Endodermal cell (in vitro differentiated cells): ENCODE results near the gene LCN9. TPM values are rescaled to one million over a fixed set of nuclear protein-coding genes. Genes with fewer than 3 reads are reported as not detected.

Source experiments
- DNase-seq: peaks from one replicate; pipeline ENCODE4 v3.0.0-alpha.2; 2017
- H3K27ac ChIP-seq: 2 replicates; pipeline ENCODE4 v1.5.1; 2013; ENCODE audit warnings: mild to moderate bottlenecking, low read depth, low read length, moderate library complexity
- H3K27me3 ChIP-seq: 2 replicates; pipeline ENCODE4 v1.6.1; 2013; ENCODE audit warnings: mild to moderate bottlenecking, low read length, moderate library complexity; ENCODE audit not compliant: insufficient read depth, control insufficient read depth, poor library complexity, severe bottlenecking
- H3K36me3 ChIP-seq: 2 replicates; pipeline ENCODE4 v1.7.0; 2013; ENCODE audit warnings: mild to moderate bottlenecking, low read length, moderate library complexity; ENCODE audit not compliant: control insufficient read depth, insufficient read depth
- H3K4me1 ChIP-seq: one replicate; pipeline ENCODE4 v1.7.0; 2013; ENCODE audit warnings: low read length; ENCODE audit not compliant: control insufficient read depth, insufficient read depth
- H3K4me3 ChIP-seq: 2 replicates; pipeline ENCODE4 v1.5.1; 2013; ENCODE audit warnings: mild to moderate bottlenecking, low read length, moderate library complexity
- H3K9ac ChIP-seq: 2 replicates; pipeline ENCODE4 v1.6.1; 2013; ENCODE audit warnings: mild to moderate bottlenecking, low read length, moderate library complexity; ENCODE audit not compliant: poor library complexity, severe bottlenecking; ENCODE audit errors: extremely low read depth
- H3K9me3 ChIP-seq: 2 replicates; pipeline ENCODE4 v1.6.1; 2013; ENCODE audit warnings: mild to moderate bottlenecking, low read length, moderate library complexity; ENCODE audit not compliant: control insufficient read depth
- H3K27ac Mint-ChIP-seq: 2 replicates; pipeline ENCODE4 v1.8.0; 2020; ENCODE audit warnings: mixed read lengths
- H3K27me3 Mint-ChIP-seq: 2 replicates; pipeline ENCODE4 v1.8.0; 2021; ENCODE audit warnings: mild to moderate bottlenecking, mixed read lengths; ENCODE audit not compliant: insufficient read depth
- H3K36me3 Mint-ChIP-seq: 2 replicates; pipeline ENCODE4 v1.8.0; 2020; ENCODE audit warnings: low read depth, mixed read lengths
- H3K4me1 Mint-ChIP-seq: 2 replicates; pipeline ENCODE4 v1.8.0; 2020; ENCODE audit warnings: mixed read lengths
- H3K4me3 Mint-ChIP-seq: 2 replicates; pipeline ENCODE4 v1.8.0; 2020; ENCODE audit warnings: mild to moderate bottlenecking, moderate library complexity, mixed read lengths
- H3K9me3 Mint-ChIP-seq: 2 replicates; pipeline ENCODE4 v1.8.0; 2020; ENCODE audit warnings: mild to moderate bottlenecking, mixed read lengths
- WGBS, 2 experiments: methylation state at CpG; one replicate each; pipeline versions ENCODE4 v1.1.5 to v1.1.7; 2013; ENCODE audit warnings: missing lambda C conversion rate in 2 of 2, mixed read lengths in 1 of 2; ENCODE audit not compliant: insufficient coverage in 1 of 2, insufficient read length in 1 of 2; 5-methylcytosine and 5-hydroxymethylcytosine counted together
- total RNA-seq, 2 donors: library from RNA; stranded (reverse); fragmentation: NEBNext Ultra II Directional in 1 of 2; extraction: Animal tissue kit (Norgen Biotek cat#: 25700) in 1 of 2; gene quantifications; 2 replicates in 1 of 2; 3 replicates in 1 of 2; pipeline ENCODE4 v1.2.1, GENCODE V29; 2021
- TF ChIP-seq, protein P1 (sequence below): fragments of 200-600 bp; sonication (generic); conservative IDR thresholded peaks from 2 replicates; pipeline ENCODE4 v1.5.0; 2021; ENCODE audit warnings: antibody characterized with exemption, mild to moderate bottlenecking

Gene LCN9
- total RNA-seq, 2 donors from 2014 or later, result 0.46 to 10.7 TPM

DNA sequence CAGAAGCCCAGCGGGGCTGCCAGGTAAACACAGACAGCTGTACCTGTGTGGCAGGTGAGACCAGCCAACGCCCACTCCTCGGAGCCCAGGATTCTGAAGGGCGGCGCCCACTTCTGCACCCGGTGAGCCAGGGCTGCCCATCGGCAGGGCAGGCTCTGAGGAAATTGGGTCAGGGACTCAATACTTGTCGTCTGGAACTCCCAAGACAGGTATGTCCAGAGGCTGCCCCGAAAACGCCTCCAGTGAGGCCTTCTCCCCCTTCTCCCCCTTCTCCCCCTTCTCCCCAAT is 43.6 kb upstream of the LCN9 start:
- H3K9ac ChIP-seq, result no peak overlapping the region
- DNase-seq, result no peak
- no peak overlapping the region for H3K27ac ChIP-seq
- no peaks in the 10 kb centered on the region for H3K27me3 ChIP-seq
- no peaks in the 10 kb centered on the region for H3K4me1 ChIP-seq
- H3K4me3 Mint-ChIP-seq, result no peak overlapping the region
- no peaks in the 10 kb centered on the region for H3K36me3 ChIP-seq
- no peaks in the 10 kb centered on the region for H3K4me1 Mint-ChIP-seq
- TF ChIP-seq, protein P1, sequence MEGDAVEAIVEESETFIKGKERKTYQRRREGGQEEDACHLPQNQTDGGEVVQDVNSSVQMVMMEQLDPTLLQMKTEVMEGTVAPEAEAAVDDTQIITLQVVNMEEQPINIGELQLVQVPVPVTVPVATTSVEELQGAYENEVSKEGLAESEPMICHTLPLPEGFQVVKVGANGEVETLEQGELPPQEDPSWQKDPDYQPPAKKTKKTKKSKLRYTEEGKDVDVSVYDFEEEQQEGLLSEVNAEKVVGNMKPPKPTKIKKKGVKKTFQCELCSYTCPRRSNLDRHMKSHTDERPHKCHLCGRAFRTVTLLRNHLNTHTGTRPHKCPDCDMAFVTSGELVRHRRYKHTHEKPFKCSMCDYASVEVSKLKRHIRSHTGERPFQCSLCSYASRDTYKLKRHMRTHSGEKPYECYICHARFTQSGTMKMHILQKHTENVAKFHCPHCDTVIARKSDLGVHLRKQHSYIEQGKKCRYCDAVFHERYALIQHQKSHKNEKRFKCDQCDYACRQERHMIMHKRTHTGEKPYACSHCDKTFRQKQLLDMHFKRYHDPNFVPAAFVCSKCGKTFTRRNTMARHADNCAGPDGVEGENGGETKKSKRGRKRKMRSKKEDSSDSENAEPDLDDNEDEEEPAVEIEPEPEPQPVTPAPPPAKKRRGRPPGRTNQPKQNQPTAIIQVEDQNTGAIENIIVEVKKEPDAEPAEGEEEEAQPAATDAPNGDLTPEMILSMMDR, result no peak
- H3K4me3 ChIP-seq, result no peak overlapping the region
- H3K9me3 ChIP-seq, result no peaks in the 10 kb centered on the region
- H3K27me3 Mint-ChIP-seq, result no peaks in the 10 kb centered on the region
- H3K36me3 Mint-ChIP-seq, result no peaks in the 10 kb centered on the region
- H3K9me3 Mint-ChIP-seq, result no peaks in the 10 kb centered on the region
- WGBS, 2 experiments, result 88 to 89% methylated on average over 1 to 10 of the region's 10 CpGs
- H3K27ac Mint-ChIP-seq, result no peak overlapping the region

DNA sequence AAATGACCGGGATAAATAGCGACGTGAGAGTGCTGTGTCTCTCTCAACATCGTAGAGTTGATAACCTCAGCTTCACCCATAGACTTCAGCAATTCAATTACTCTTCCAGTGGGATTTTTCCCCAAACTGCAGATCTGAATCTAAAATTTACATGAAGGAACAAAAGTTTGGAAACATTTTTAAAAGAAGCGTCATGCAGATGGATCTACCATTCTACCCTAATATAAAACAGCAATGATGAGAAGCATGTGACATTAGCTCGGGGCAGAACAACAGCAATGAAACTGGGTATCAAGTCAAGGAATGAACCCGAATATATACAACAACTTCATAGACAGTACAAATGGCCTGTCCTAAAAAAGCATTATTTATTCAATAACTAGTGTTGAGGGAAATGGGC is 42.6 kb upstream of the LCN9 start:
- no peak for DNase-seq
- H3K4me3 ChIP-seq, result no peak overlapping the region
- H3K27me3 ChIP-seq, result no peaks in the 10 kb centered on the region
- H3K4me1 ChIP-seq, result no peaks in the 10 kb centered on the region
- H3K4me1 Mint-ChIP-seq, result no peaks in the 10 kb centered on the region
- no peak overlapping the region for H3K4me3 Mint-ChIP-seq
- H3K36me3 Mint-ChIP-seq, result no peaks in the 10 kb centered on the region
- no peak overlapping the region for H3K27ac Mint-ChIP-seq
- no peaks in the 10 kb centered on the region for H3K9me3 Mint-ChIP-seq
- TF ChIP-seq, protein P1, result no peak
- H3K9me3 ChIP-seq, result no peaks in the 10 kb centered on the region
- WGBS, 2 experiments, result 91 to 96% methylated on average over 6 to 7 of the region's 7 CpGs
- no peak overlapping the region for H3K9ac ChIP-seq
- no peak overlapping the region for H3K27ac ChIP-seq
- H3K27me3 Mint-ChIP-seq, result no peaks in the 10 kb centered on the region
- no peaks in the 10 kb centered on the region for H3K36me3 ChIP-seq

DNA sequence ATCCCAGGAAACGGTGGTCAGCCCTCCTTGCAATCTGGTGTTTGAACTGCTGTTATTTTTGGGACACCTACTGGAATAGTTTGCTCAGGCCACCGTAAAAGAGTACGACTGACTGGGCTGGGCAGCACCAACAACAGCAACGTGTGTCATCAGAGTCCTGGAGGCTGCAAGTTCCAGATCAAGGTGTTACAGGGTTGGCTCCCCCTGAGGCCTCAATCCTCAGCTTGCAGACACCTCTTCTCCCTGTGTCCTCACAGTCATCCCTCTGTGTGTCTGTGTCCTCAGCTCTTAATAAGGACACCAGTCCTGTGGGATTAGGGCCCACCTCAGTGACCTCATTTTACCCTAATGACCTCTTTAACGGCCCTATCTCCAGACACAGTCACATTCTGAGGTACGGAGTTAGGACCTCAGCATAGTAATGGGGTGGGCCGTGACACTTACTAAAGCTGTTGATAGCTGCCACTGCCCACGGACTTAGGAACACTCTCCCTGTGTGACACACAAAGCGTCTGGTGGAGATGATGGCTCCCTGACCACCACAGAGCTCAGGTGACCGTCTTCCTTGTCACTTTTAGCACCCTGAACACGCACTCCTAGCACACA is 40.6 kb upstream of the LCN9 start:
- no peak overlapping the region for H3K9ac ChIP-seq
- Mint-ChIP-seq H3K36me3 (no peaks in the 10 kb centered on the region), H3K4me1 (no peaks in the 10 kb centered on the region), H3K9me3 (peaks cover 4% of the 10 kb centered on the region), H3K27ac (no peak overlapping the region), H3K4me3 (no peak overlapping the region), H3K27me3 (peaks cover 3% of the 10 kb centered on the region)
- whole genome bisulfite sequencing, 2 experiments, result 89 to 92% methylated on average over 11 of the region's 11 CpGs
- no peak for DNase-seq
- H3K27ac ChIP-seq, result no peak overlapping the region
- no peaks in the 10 kb centered on the region for H3K36me3 ChIP-seq
- H3K27me3 ChIP-seq, result no peaks in the 10 kb centered on the region
- no peaks in the 10 kb centered on the region for H3K9me3 ChIP-seq
- TF ChIP-seq, protein P1, result no peak
- no peaks in the 10 kb centered on the region for H3K4me1 ChIP-seq
- H3K4me3 ChIP-seq, result no peak overlapping the region
